Tibial nerve (tissue), 3 donors: ENCODE data around the gene CCDC150.

Source experiments
- CTCF ChIP-seq, 5 experiments: fragments of 200-600 bp in 3 of 5; fragments of 450-650 bp in 2 of 5; sonication (generic) in 3 of 5; IDR thresholded peaks; one replicate each; pipeline ENCODE4 v1.5.1; 2016 to 2019; ENCODE audit warnings: antibody characterized with exemption in 5 of 5, mild to moderate bottlenecking in 3 of 5, moderate library complexity in 2 of 5
- POLR2A ChIP-seq, 2 donors: fragments of 450-650 bp; IDR thresholded peaks; one replicate each; pipeline ENCODE4 v1.6.1; 2017; ENCODE audit warnings: antibody characterized with exemption in 2 of 2, mild to moderate bottlenecking in 2 of 2, moderate library complexity in 2 of 2

GRCh38 chr2:196697825-196698224 is 58.3 kb downstream of the CCDC150 start:
- TF ChIP-seq CTCF (IDR thresholded peaks at IDR 0.05) (no peak), POLR2A (IDR thresholded peaks at IDR 0.05) (no peak)
